DOHH2 (cell line): ENCODE measurements around the gene RABEPK.
A peak's percentile ranks its signal among the peaks of the same experiment; 100 is the strongest.
"Not testable (repeated sequence)": the region's sequence is repeated elsewhere in the genome, so short reads cannot be mapped to it uniquely, and the experiment has no call there.

Source experiments
- H3F3A ChIP-seq: fragments of 200-600 bp; sonication (generic), shearing (Covaris generic); 2 replicates; pipeline ENCODE4 v1.6.0; 2016; ENCODE audit warnings: antibody characterized with exemption, mild to moderate bottlenecking; ENCODE audit not compliant: control insufficient read depth, insufficient read depth
- H3K27ac ChIP-seq: fragments of 200-600 bp; sonication (generic); 2 replicates; pipeline ENCODE4 v1.5.1; 2014; ENCODE audit warnings: low read depth, mild to moderate bottlenecking, low read length, moderate library complexity
- H3K27me3 ChIP-seq: fragments of 200-600 bp; sonication (generic); 2 replicates; pipeline ENCODE4 v1.6.1; 2014; ENCODE audit warnings: mild to moderate bottlenecking, low read length, mixed read lengths; ENCODE audit not compliant: control insufficient read depth
- H3K36me3 ChIP-seq: fragments of 200-600 bp; sonication (generic); 2 replicates; pipeline ENCODE4 v1.6.1; 2014; ENCODE audit warnings: mild to moderate bottlenecking, low read length, moderate library complexity, mixed read lengths; ENCODE audit not compliant: control insufficient read depth
- H3K4me1 ChIP-seq: fragments of 200-600 bp; sonication (generic); 2 replicates; pipeline ENCODE4 v1.6.1; 2014; ENCODE audit warnings: mild to moderate bottlenecking, low read length, mixed read lengths; ENCODE audit not compliant: control insufficient read depth
- H3K4me2 ChIP-seq: fragments of 200-600 bp; sonication (generic); 2 replicates; pipeline ENCODE4 v1.6.0; 2014; ENCODE audit warnings: mild to moderate bottlenecking, low read length, moderate library complexity
- H3K4me3 ChIP-seq: fragments of 200-600 bp; sonication (generic); 2 replicates; pipeline ENCODE4 v1.5.1; 2014; ENCODE audit warnings: mild to moderate bottlenecking, low read length, mixed read lengths
- H3K79me2 ChIP-seq: fragments of 200-600 bp; sonication (generic); 2 replicates; pipeline ENCODE4 v1.6.1; 2014; ENCODE audit warnings: mild to moderate bottlenecking, low read length, mixed read lengths; ENCODE audit not compliant: control insufficient read depth
- H3K9me2 ChIP-seq: fragments of 200-600 bp; sonication (generic); replicated peaks from 2 replicates; pipeline ENCODE4 v1.6.1; 2014; ENCODE audit warnings: mild to moderate bottlenecking, low read length, mixed read lengths; ENCODE audit not compliant: control insufficient read depth
- H3K9me3 ChIP-seq: fragments of 200-600 bp; sonication (generic); 2 replicates; pipeline ENCODE4 v1.6.1; 2014; ENCODE audit warnings: antibody characterized with exemption, low read length, mixed read lengths; ENCODE audit not compliant: control insufficient read depth, insufficient read depth
- H4K20me1 ChIP-seq: fragments of 200-600 bp; sonication (generic); 2 replicates; pipeline ENCODE4 v1.6.0; 2014; ENCODE audit warnings: low read depth, mild to moderate bottlenecking, antibody characterized with exemption, low read length, moderate library complexity; ENCODE audit not compliant: control insufficient read depth, insufficient read depth
- EZH2phosphoT487 ChIP-seq: fragments of 200-600 bp; sonication (generic); IDR thresholded peaks from 2 replicates; pipeline ENCODE4 v1.6.1; 2017; ENCODE audit warnings: borderline replicate concordance, mild to moderate bottlenecking, antibody characterized with exemption, low read length, moderate library complexity, mixed read lengths
- TF ChIP-seq, protein P1 (sequence below): fragments of 200-600 bp; sonication (generic); IDR thresholded peaks from one replicate; pipeline ENCODE4 v1.5.1; 2014; ENCODE audit warnings: antibody characterized with exemption, mild to moderate bottlenecking, low read depth, low read length; ENCODE audit not compliant: poor library complexity, severe bottlenecking

RABEPK gene

GRCh38 chr9:125262294-125262991 lies 62.1 kb downstream of the RABEPK start:
- Histone ChIP-seq H3K4me3 (peak overlapping the region; percentile 89), H3K36me3 (peaks cover 14% of the 10 kb centered on the region), H3K27ac (no peak overlapping the region), H3K79me2 (peaks cover 55% of the 10 kb centered on the region), H4K20me1 (no peaks in the 10 kb centered on the region), H3K9me2 (no peaks in the 10 kb centered on the region), H3K27me3 (no peaks in the 10 kb centered on the region), H3K9me3 (no peaks in the 10 kb centered on the region), H3K4me2 (peak overlapping the region; percentile 70), H3K4me1 (peaks cover 31% of the 10 kb centered on the region), H3F3A (no peaks in the 10 kb centered on the region)
- TF ChIP-seq EZH2phosphoT487: no peak
- TF ChIP-seq, protein P1, sequence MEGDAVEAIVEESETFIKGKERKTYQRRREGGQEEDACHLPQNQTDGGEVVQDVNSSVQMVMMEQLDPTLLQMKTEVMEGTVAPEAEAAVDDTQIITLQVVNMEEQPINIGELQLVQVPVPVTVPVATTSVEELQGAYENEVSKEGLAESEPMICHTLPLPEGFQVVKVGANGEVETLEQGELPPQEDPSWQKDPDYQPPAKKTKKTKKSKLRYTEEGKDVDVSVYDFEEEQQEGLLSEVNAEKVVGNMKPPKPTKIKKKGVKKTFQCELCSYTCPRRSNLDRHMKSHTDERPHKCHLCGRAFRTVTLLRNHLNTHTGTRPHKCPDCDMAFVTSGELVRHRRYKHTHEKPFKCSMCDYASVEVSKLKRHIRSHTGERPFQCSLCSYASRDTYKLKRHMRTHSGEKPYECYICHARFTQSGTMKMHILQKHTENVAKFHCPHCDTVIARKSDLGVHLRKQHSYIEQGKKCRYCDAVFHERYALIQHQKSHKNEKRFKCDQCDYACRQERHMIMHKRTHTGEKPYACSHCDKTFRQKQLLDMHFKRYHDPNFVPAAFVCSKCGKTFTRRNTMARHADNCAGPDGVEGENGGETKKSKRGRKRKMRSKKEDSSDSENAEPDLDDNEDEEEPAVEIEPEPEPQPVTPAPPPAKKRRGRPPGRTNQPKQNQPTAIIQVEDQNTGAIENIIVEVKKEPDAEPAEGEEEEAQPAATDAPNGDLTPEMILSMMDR: no peak

DNA sequence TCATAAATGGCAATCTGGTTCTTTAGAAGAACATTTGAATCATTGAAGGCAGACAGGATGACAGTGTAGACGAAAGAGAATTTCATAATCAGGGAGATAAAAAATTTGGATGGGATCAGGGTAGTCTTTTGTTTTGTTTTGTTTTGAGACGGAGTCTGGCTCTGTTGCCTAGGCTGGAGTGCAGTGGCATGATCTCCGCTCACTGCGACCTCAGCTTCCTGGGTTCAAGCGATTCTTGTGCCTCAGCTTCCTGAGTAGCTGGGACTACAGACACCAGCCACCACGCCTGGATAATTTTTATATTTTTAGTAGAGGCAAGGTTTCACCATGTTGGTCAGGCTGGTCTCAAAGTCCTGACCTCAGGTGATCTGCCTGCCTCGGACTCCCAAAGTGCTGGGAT lies 63.7 kb downstream of the RABEPK start:
- peaks cover 70% of the 10 kb centered on the region for H3K79me2 ChIP-seq
- not testable (repeated sequence) for H4K20me1 ChIP-seq, H3F3A ChIP-seq, H3K27me3 ChIP-seq, H3K9me2 ChIP-seq, H3K27ac ChIP-seq, H3K4me3 ChIP-seq, H3K9me3 ChIP-seq
- peak overlapping the region; percentile 23; the same call in 1 of the 2 replicates for H3K4me2 ChIP-seq
- peaks cover 14% of the 10 kb centered on the region for H3K36me3 ChIP-seq
- peaks cover 30% of the 10 kb centered on the region for H3K4me1 ChIP-seq

- H3K4me3 ChIP-seq: no peak overlapping the region
- H3K9me2 ChIP-seq: no peaks in the 10 kb centered on the region
- TF ChIP-seq, protein P1: no peak
- TF ChIP-seq EZH2phosphoT487: no peak
- H3K9me3 ChIP-seq: no peaks in the 10 kb centered on the region
- H3K4me1 ChIP-seq: peaks cover 9% of the 10 kb centered on the region
- no peaks in the 10 kb centered on the region for H4K20me1 ChIP-seq
- H3F3A ChIP-seq: no peaks in the 10 kb centered on the region
- peaks cover 94% of the 10 kb centered on the region for H3K79me2 ChIP-seq
- peaks cover 9% of the 10 kb centered on the region for H3K36me3 ChIP-seq
- H3K27me3 ChIP-seq: no peaks in the 10 kb centered on the region
- H3K27ac ChIP-seq: no peak overlapping the region
- H3K4me2 ChIP-seq: no peak overlapping the region
Observed at GRCh38 chr9:125268394-125269013, 68.2 kb downstream of the RABEPK start.

- Histone ChIP-seq H3K36me3 (peaks cover 4% of the 10 kb centered on the region; the same call in 1 of the 2 replicates), H3K27ac (no peak overlapping the region), H3K79me2 (peaks cover 93% of the 10 kb centered on the region), H3K4me2 (no peak overlapping the region), H3K4me3 (no peak overlapping the region), H3K9me2 (no peaks in the 10 kb centered on the region), H3K27me3 (no peaks in the 10 kb centered on the region), H3K9me3 (no peaks in the 10 kb centered on the region), H4K20me1 (no peaks in the 10 kb centered on the region), H3F3A (no peaks in the 10 kb centered on the region), H3K4me1 (peaks cover 4% of the 10 kb centered on the region)
- TF ChIP-seq, protein P1: no peak
- no peak for TF ChIP-seq EZH2phosphoT487
Observed at GRCh38 chr9:125269014-125269397, 68.7 kb downstream of the RABEPK start.
